Ovary (tissue), 3 donors: Measurements from ENCODE around the gene TOMM7.

Source experiments
- POLR2A ChIP-seq: fragments of 450-650 bp; IDR thresholded peaks from one replicate; pipeline ENCODE4 v1.6.1; 2017; ENCODE audit warnings: antibody characterized with exemption, mild to moderate bottlenecking, moderate library complexity
- TF ChIP-seq, protein P1 (sequence below), 3 donors: fragments of 450-650 bp in 2 of 3; fragments of 200-600 bp in 1 of 3; IDR thresholded peaks; one replicate each; pipeline versions ENCODE4 v1.5.1 to v1.8.0; 2016 to 2022; ENCODE audit warnings: antibody characterized with exemption in 3 of 3, mild to moderate bottlenecking in 1 of 3
- donor health status: DM: no; HTN: no; CAD: no.

DNA sequence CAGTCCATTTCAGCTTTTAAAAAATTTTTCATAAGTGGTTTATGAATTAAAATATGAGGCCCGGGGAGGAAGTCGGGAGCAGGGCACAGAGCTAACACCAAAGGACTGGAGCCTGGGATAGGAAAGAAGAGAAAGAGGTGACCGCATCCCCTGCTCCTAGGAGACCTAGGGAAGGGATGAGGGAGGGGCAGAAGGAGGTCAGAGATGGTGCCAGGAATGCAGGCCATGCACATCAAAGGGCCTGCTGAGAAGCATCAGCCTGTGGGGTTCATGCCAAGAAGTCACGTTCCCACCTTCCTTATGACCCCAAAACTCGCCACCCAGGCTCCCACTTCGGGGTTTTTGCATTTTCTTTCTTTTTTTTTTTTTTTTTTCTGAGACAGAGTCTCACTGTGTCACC lies 14.7 kb upstream of the TOMM7 start:
- TF ChIP-seq, protein P1, sequence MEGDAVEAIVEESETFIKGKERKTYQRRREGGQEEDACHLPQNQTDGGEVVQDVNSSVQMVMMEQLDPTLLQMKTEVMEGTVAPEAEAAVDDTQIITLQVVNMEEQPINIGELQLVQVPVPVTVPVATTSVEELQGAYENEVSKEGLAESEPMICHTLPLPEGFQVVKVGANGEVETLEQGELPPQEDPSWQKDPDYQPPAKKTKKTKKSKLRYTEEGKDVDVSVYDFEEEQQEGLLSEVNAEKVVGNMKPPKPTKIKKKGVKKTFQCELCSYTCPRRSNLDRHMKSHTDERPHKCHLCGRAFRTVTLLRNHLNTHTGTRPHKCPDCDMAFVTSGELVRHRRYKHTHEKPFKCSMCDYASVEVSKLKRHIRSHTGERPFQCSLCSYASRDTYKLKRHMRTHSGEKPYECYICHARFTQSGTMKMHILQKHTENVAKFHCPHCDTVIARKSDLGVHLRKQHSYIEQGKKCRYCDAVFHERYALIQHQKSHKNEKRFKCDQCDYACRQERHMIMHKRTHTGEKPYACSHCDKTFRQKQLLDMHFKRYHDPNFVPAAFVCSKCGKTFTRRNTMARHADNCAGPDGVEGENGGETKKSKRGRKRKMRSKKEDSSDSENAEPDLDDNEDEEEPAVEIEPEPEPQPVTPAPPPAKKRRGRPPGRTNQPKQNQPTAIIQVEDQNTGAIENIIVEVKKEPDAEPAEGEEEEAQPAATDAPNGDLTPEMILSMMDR (IDR thresholded peaks at IDR 0.05): no peak
- TF ChIP-seq POLR2A: no peak
